ENCODE measurements around the gene IFT122. TPM values are rescaled to one million over a fixed set of nuclear protein-coding genes. Genes with fewer than 3 reads are reported as not detected.

IFT122 gene
- total RNA-seq, 1 donor from 2014 or later, result 17.7 TPM

DNA sequence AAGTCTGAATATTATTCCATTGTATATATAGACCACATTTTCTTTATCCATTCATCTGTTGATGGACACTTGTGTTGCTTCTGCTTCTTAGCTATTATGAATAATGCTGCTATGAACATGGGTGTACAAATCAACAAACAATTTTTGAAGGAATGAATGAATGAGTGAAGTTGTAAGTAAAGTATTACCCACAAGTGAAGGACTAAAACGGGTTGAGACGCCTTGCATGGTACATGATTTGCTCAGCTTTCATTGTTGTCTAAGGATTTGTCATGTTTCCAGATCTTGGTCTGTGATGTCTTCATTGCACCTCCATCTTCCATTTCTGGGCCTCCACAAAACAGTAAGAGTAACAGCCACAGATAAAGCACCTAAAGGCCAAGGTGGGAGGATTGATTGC is 20.5 kb downstream of the IFT122 start:
- Mint-ChIP-seq H3K4me3 (ENCODE audit: unreplicated experiment) (no peak overlapping the region), H3K27ac (ENCODE audit: unreplicated experiment) (no peak overlapping the region), H3K4me1 (ENCODE audit: low read depth, unreplicated experiment) (peaks cover 14% of the 10 kb centered on the region), H3K9me3 (ENCODE audit: unreplicated experiment) (no peaks in the 10 kb centered on the region), H3K36me3 (ENCODE audit: low read depth, unreplicated experiment) (peaks cover 14% of the 10 kb centered on the region), H3K27me3 (ENCODE audit: low read depth, unreplicated experiment) (no peaks in the 10 kb centered on the region)
- Histone ChIP-seq H3K4me1 (ENCODE audit: insufficient read depth, low read length) (peaks cover 3% of the 10 kb centered on the region), H3K4me2 (ENCODE audit: low read length) (no peak overlapping the region), H3K79me2 (ENCODE audit: insufficient read depth, low read length) (no peaks in the 10 kb centered on the region), H2AFZ (ENCODE audit: low read depth, low read length) (no peak overlapping the region), H3K9me3 (ENCODE audit: insufficient read depth, low read depth, low read length) (no peaks in the 10 kb centered on the region), H3K9ac (ENCODE audit: low read length) (no peak overlapping the region), H3K27me3 (ENCODE audit: insufficient read depth, low read length) (no peaks in the 10 kb centered on the region), H3K4me3 (ENCODE audit: insufficient read depth, low read depth, low read length) (no peak overlapping the region), H3K36me3 (ENCODE audit: insufficient read depth, low read length) (peaks cover 9% of the 10 kb centered on the region), H4K20me1 (ENCODE audit: insufficient read depth, low read length) (no peaks in the 10 kb centered on the region), H3K27ac (ENCODE audit: low read depth, low read length) (no peak overlapping the region)
- TF ChIP-seq, protein P1, sequence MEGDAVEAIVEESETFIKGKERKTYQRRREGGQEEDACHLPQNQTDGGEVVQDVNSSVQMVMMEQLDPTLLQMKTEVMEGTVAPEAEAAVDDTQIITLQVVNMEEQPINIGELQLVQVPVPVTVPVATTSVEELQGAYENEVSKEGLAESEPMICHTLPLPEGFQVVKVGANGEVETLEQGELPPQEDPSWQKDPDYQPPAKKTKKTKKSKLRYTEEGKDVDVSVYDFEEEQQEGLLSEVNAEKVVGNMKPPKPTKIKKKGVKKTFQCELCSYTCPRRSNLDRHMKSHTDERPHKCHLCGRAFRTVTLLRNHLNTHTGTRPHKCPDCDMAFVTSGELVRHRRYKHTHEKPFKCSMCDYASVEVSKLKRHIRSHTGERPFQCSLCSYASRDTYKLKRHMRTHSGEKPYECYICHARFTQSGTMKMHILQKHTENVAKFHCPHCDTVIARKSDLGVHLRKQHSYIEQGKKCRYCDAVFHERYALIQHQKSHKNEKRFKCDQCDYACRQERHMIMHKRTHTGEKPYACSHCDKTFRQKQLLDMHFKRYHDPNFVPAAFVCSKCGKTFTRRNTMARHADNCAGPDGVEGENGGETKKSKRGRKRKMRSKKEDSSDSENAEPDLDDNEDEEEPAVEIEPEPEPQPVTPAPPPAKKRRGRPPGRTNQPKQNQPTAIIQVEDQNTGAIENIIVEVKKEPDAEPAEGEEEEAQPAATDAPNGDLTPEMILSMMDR (IDR thresholded peaks at IDR 0.05; ENCODE audit: insufficient read depth, low read depth, low read length), result no peak
- no peak for DNase-seq (ENCODE audit: low read depth)
- no peak for FAIRE-seq

DNA sequence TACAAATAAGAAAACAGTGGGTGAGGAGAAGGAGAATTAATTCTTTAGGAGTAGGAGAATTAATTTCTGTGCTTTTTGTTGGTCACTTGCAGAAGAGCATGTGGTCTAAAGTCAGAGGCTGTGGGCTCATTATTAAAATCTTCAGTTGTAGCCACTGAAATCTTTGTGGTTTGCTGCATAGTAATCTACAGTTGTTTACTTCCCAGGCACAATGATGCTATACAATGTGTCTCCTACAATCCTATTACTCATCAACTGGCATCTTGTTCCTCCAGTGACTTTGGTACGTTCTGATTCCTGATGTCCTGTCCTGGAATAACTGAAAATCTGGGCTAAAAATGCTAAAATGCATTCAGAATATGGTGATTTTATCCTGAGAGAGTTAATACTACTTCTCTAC is 21.0 kb downstream of the IFT122 start:
- H4K20me1 ChIP-seq (ENCODE audit: insufficient read depth, low read length), result no peaks in the 10 kb centered on the region
- H3K4me3 ChIP-seq (ENCODE audit: insufficient read depth, low read depth, low read length), result no peak overlapping the region
- peak overlapping the region; percentile 24 for H3K27ac ChIP-seq (ENCODE audit: low read depth, low read length)
- peak overlapping the region; percentile 0 for H3K9ac ChIP-seq (ENCODE audit: low read length)
- H3K9me3 ChIP-seq (ENCODE audit: insufficient read depth, low read depth, low read length), result no peaks in the 10 kb centered on the region
- DNase-seq (ENCODE audit: low read depth), result peak; percentile 50
- FAIRE-seq, result no peak
- H3K36me3 Mint-ChIP-seq (ENCODE audit: low read depth, unreplicated experiment), result peaks cover 11% of the 10 kb centered on the region
- no peaks in the 10 kb centered on the region for H3K27me3 ChIP-seq (ENCODE audit: insufficient read depth, low read length)
- TF ChIP-seq, protein P1 (IDR thresholded peaks at IDR 0.05; ENCODE audit: insufficient read depth, low read depth, low read length), result no peak
- TF ChIP-seq EZH2 (IDR thresholded peaks at IDR 0.05; ENCODE audit: insufficient read depth, low read length), result no peak
- H3K4me2 ChIP-seq (ENCODE audit: low read length), result no peak overlapping the region
- no peak overlapping the region for H3K4me3 Mint-ChIP-seq (ENCODE audit: unreplicated experiment)
- no peaks in the 10 kb centered on the region for H3K9me3 Mint-ChIP-seq (ENCODE audit: unreplicated experiment)
- H3K27me3 Mint-ChIP-seq (ENCODE audit: low read depth, unreplicated experiment), result no peaks in the 10 kb centered on the region
- H3K27ac Mint-ChIP-seq (ENCODE audit: unreplicated experiment), result peak overlapping the region; percentile 1
- H3K79me2 ChIP-seq (ENCODE audit: insufficient read depth, low read length), result no peaks in the 10 kb centered on the region
- no peak overlapping the region for H2AFZ ChIP-seq (ENCODE audit: low read depth, low read length)
- H3K4me1 ChIP-seq (ENCODE audit: insufficient read depth, low read length), result peaks cover 3% of the 10 kb centered on the region
- peaks cover 5% of the 10 kb centered on the region for H3K36me3 ChIP-seq (ENCODE audit: insufficient read depth, low read length)
- peaks cover 14% of the 10 kb centered on the region for H3K4me1 Mint-ChIP-seq (ENCODE audit: low read depth, unreplicated experiment)

DNA sequence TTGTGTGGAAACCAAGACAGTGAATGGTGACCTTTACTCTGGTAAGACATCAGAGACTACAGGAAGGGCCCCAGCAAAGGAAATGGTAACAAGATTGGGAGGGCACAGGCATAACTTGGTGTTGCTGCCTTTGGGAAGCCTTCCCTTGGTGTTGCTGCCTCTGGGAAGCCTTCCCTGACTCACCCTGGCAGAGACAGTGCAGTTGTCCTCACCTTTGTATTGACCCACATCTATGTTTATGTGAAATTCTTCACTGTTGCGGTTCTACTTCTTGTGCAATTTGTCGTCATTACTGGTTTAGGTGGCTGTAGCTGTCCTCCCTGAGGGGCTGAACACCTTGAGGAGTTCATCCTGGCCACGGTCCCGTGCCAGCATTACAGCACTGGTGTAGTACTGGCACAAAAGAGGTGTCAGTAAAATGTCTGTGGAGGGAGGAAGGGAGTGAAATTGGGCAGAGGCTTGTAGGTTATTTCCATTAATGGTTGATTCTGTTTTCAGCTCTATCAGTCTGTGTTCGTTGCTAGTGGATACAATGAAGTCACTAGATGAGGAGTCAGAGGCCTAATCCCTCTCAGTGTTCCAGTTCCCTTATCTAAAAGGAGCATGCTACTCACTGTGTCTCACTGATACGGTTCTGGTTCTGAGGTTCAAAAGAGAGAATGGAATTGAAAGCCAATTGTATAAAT is 21.6 kb downstream of the IFT122 start:
- no peak for TF ChIP-seq EZH2 (IDR thresholded peaks at IDR 0.05; ENCODE audit: insufficient read depth, low read length)
- TF ChIP-seq, protein P1 (IDR thresholded peaks at IDR 0.05; ENCODE audit: insufficient read depth, low read depth, low read length), result no peak
- H3K27me3 Mint-ChIP-seq (ENCODE audit: low read depth, unreplicated experiment), result no peaks in the 10 kb centered on the region
- Histone ChIP-seq H3K4me1 (ENCODE audit: insufficient read depth, low read length) (peaks cover 3% of the 10 kb centered on the region), H4K20me1 (ENCODE audit: insufficient read depth, low read length) (no peaks in the 10 kb centered on the region), H3K36me3 (ENCODE audit: insufficient read depth, low read length) (peaks cover 3% of the 10 kb centered on the region), H3K4me3 (ENCODE audit: insufficient read depth, low read depth, low read length) (no peak overlapping the region), H3K27me3 (ENCODE audit: insufficient read depth, low read length) (no peaks in the 10 kb centered on the region), H2AFZ (ENCODE audit: low read depth, low read length) (no peak overlapping the region), H3K27ac (ENCODE audit: low read depth, low read length) (peak overlapping the region; percentile 24), H3K9me3 (ENCODE audit: insufficient read depth, low read depth, low read length) (no peaks in the 10 kb centered on the region), H3K79me2 (ENCODE audit: insufficient read depth, low read length) (no peaks in the 10 kb centered on the region), H3K9ac (ENCODE audit: low read length) (peak overlapping the region; percentile 0), H3K4me2 (ENCODE audit: low read length) (no peak overlapping the region)
- H3K4me3 Mint-ChIP-seq (ENCODE audit: unreplicated experiment), result no peak overlapping the region
- H3K27ac Mint-ChIP-seq (ENCODE audit: unreplicated experiment), result peak overlapping the region; percentile 44
- FAIRE-seq (no peak), DNase-seq (ENCODE audit: low read depth) (no peak)
- peaks cover 9% of the 10 kb centered on the region for H3K36me3 Mint-ChIP-seq (ENCODE audit: low read depth, unreplicated experiment)
- peaks cover 14% of the 10 kb centered on the region for H3K4me1 Mint-ChIP-seq (ENCODE audit: low read depth, unreplicated experiment)
- no peaks in the 10 kb centered on the region for H3K9me3 Mint-ChIP-seq (ENCODE audit: unreplicated experiment)
